ENCODE data around the gene F2. TPM values are rescaled to one million over a fixed set of nuclear protein-coding genes. Genes with fewer than 3 reads are reported as not detected.

F2 gene
- total RNA-seq, 4 donors from 2014 or later, result 0.19 TPM; not detected in 3

- H3K36me3 ChIP-seq, result peaks cover 3 to 99% (median 18%) of the 10 kb centered on the region in 3 donors
- no peak overlapping the region for H3K4me3 ChIP-seq
- TF ChIP-seq CTCF (IDR thresholded peaks at IDR 0.05) (no peak), POLR2A (IDR thresholded peaks at IDR 0.05) (no peak)
- no peaks in the 10 kb centered on the region for H3K27me3 ChIP-seq
- H3K27ac ChIP-seq, result no peak overlapping the region
- H3K9me3 ChIP-seq, result no peaks in the 10 kb centered on the region
- no peaks in the 10 kb centered on the region for H3K4me1 ChIP-seq
- no peak for DNase-seq
- intact Hi-C loops (cut with DNase I), result no loop called here
- WGBS, 2 donors, result 86 to 91% methylated on average over 4 of the region's 4 CpGs
Observed at GRCh38 chr11:46769636-46770221, 50.7 kb downstream of the F2 start.

DNA sequence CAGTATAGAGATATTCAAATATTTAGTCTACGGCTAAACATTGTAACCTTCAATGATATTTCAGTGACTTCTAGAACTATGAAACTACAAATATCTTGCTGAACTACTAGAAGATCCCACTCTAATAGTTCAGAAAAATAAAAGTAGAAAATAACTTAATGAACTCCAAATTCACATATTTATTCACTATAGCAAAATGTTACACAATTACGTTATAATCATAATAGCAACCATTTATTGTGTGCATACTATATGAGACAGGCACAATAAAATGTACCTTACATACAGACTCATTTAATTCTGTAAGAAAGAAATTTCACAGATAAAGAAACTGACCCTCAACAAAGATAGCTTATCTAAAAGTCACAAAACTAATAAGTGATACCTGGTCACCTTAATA lies 57.9 kb downstream of the F2 start:
- H3K27ac ChIP-seq, result no peak overlapping the region
- TF ChIP-seq CTCF (IDR thresholded peaks at IDR 0.05) (no peak), POLR2A (IDR thresholded peaks at IDR 0.05) (no peak)
- intact Hi-C loops (cut with DNase I), result no loop called here
- 91 to 100% methylated on average over 2 of the region's 2 CpGs for WGBS, 2 donors
- H3K27me3 ChIP-seq, result no peaks in the 10 kb centered on the region
- peaks cover 16 to 96% (median 19%) of the 10 kb centered on the region in 3 donors for H3K36me3 ChIP-seq
- no peaks in the 10 kb centered on the region for H3K9me3 ChIP-seq
- no peak for DNase-seq
- H3K4me1 ChIP-seq, result no peaks in the 10 kb centered on the region
- H3K4me3 ChIP-seq, result no peak overlapping the region

- WGBS, 2 donors, result 92 to 95% methylated on average over 4 of the region's 4 CpGs
- no peak overlapping the region for H3K4me3 ChIP-seq
- H3K4me1 ChIP-seq, result no peaks in the 10 kb centered on the region
- no peak for DNase-seq
- no peaks in the 10 kb centered on the region for H3K9me3 ChIP-seq
- no peaks in the 10 kb centered on the region for H3K27me3 ChIP-seq
- no peak for TF ChIP-seq CTCF (IDR thresholded peaks at IDR 0.05)
- TF ChIP-seq POLR2A (IDR thresholded peaks at IDR 0.05), result no peak
- intact Hi-C loops (cut with DNase I), result no loop called here
- H3K27ac ChIP-seq, result no peak overlapping the region
- H3K36me3 ChIP-seq, result peaks cover 13 to 96% (median 19%) of the 10 kb centered on the region in 3 donors
Observed at GRCh38 chr11:46778416-46778815, 59.4 kb downstream of the F2 start.

Small RNA genes within 50 kb of the gene (small RNA-seq; reads per million reads assigned to genes)
- 0 reads per million in 4 donors for gene MIR5582
- 0 reads per million in 4 donors for gene RF00573
- gene SNORD67, result 53.1 to 101 (median 68.2) reads per million in 4 donors

Other genes starting within 250 kb of the F2 start
- 10 to 100 TPM; 20.2 to 31.3 (median 25.9) TPM for gene AMBRA1, start 125.2 kb upstream of the F2 start, total RNA-seq
- 1 to 10 TPM; 1.3 to 4.2 (median 2.2) TPM for gene HARBI1, start 102.0 kb upstream of the F2 start, total RNA-seq
- gene ATG13, start 101.7 kb upstream of the F2 start, total RNA-seq, result 10 to 100 TPM; 40.9 to 79.4 (median 66.4) TPM
- 10 to 100 TPM; 39.2 to 53.6 (median 45.8) TPM for gene ARHGAP1, start 18.6 kb upstream of the F2 start, total RNA-seq
- 10 to 100 TPM in 3 of 4 donors, 1 to 10 TPM in 1; 5.2 to 15.1 (median 13.5) TPM for gene ZNF408, start 18.2 kb upstream of the F2 start, total RNA-seq
- gene CKAP5, start 127.1 kb downstream of the F2 start, total RNA-seq, result 10 to 100 TPM; 18.2 to 36.9 (median 29.7) TPM
- 1 to 10 TPM; 2.5 to 9.5 (median 5.9) TPM for gene LRP4, start 199.3 kb downstream of the F2 start, total RNA-seq
- 10 to 100 TPM in 3 of 4 donors, 1 to 10 TPM in 1; 9.4 to 19.6 (median 16.4) TPM for gene CSTPP1, start 217.5 kb downstream of the F2 start, total RNA-seq

Data from esophagus squamous epithelium (tissue), 5 donors.